ENCODE results near the gene NFATC2. TPM values are rescaled to one million over a fixed set of nuclear protein-coding genes. Genes with fewer than 3 reads are reported as not detected.

NFATC2 gene
- total and polyA plus RNA-seq, 2 of the 4 experiments (the other 2 are of a cell fraction) = 0.18 to 0.38 TPM

- dilution Hi-C loops (cut with HindIII; ENCODE audit: low sequenced_read_pairs, unreplicated experiment) (loop anchor here (25.0 kb wide), 1 partner anchor 175 kb away; no protein-coding TSS in a partner anchor), intact Hi-C loops (cut with micrococcal nuclease) (no loop called here), in situ Hi-C loops (cut with MboI; ENCODE audit: low sequenced_read_pairs) (no loop called here)
- Histone ChIP-seq H3K4ac (ENCODE audit: low read depth, low read length) (no peak overlapping the region), H2AFZ (replicated peaks; ENCODE audit: low read length, poor library complexity) (no peak overlapping the region), H2AK5ac (ENCODE audit: low read depth, low read length) (0 out of 2 replicates have a peak overlapping the region, but pooled peaks have one; percentile 13), H2BK15ac (ENCODE audit: low read depth, low read length) (no peak overlapping the region), H2BK5ac (ENCODE audit: low read depth, low read length, poor library complexity, severe bottlenecking) (no peak overlapping the region), H3K9me1 (ENCODE audit: insufficient read depth, low read length) (no peaks in the 10 kb centered on the region; the same call in none of the 2 replicates), H3K4me2 (ENCODE audit: low read depth, low read length) (no peak overlapping the region), H3K23ac (ENCODE audit: low read depth, low read length) (no peak overlapping the region), H3K14ac (replicated peaks; ENCODE audit: low read depth, low read length) (no peak overlapping the region), H3K9ac (ENCODE audit: low read depth, low read length) (no peak overlapping the region), H4K20me1 (ENCODE audit: insufficient read depth, low read length) (no peaks in the 10 kb centered on the region), H3K4me3 (ENCODE audit: insufficient read depth, low read depth, low read length) (no peak overlapping the region), H3K56ac (ENCODE audit: extremely low read depth, insufficient read depth, low read length) (no peak overlapping the region), H4K91ac (ENCODE audit: insufficient read depth, low read depth, low read length) (no peak overlapping the region), H3K4me1 (ENCODE audit: control insufficient read depth, insufficient read depth, low read length) (peaks cover 3% of the 10 kb centered on the region; the same call in 1 of the 2 replicates), H2AK9ac (replicated peaks; ENCODE audit: low read depth, low read length, poor library complexity) (no peak overlapping the region), H3K27ac (ENCODE audit: insufficient read depth, low read length) (no peak overlapping the region), H4K8ac (ENCODE audit: low read depth in 2 of 2, low read length in 2 of 2) (no peak overlapping the region), H3K18ac (ENCODE audit: low read depth, low read length) (no peak overlapping the region), H3K36me3 (ENCODE audit: control insufficient read depth, insufficient read depth, low read length) (no peaks in the 10 kb centered on the region), H3K79me1 (ENCODE audit: low read depth in 1 of 2, low read length in 2 of 2) (no peaks in the 10 kb centered on the region), H3K27me3 (ENCODE audit: control insufficient read depth, insufficient read depth, low read length) (no peaks in the 10 kb centered on the region), H2BK120ac (ENCODE audit: low read depth, low read length) (no peak overlapping the region), H4K5ac (ENCODE audit: low read depth, low read length) (no peak overlapping the region), H3K9me3 (ENCODE audit: control insufficient read depth, insufficient read depth, low read length) (no peaks in the 10 kb centered on the region), H2BK20ac (ENCODE audit: low read depth, low read length) (no peak overlapping the region)
- DNase-seq (no peak), ATAC-seq (ENCODE audit: low read depth) (no peak)
- no TSS peak for BruUV-seq (replicated peaks)
- CTCF ChIA-PET = interaction anchor here (0.8 kb wide), 1 partner anchor 7 kb away, joined by 4 read pairs; no protein-coding TSS in a partner anchor
- no peak for TF ChIP-seq CEBPB (IDR thresholded peaks at IDR 0.05; ENCODE audit: low read depth, low read length)
- TF ChIP-seq NFE2L2 (IDR thresholded peaks at IDR 0.05; ENCODE audit: low read depth, low read length) = no peak
- no peak for TF ChIP-seq SMC3 (IDR thresholded peaks at IDR 0.05; ENCODE audit: low read depth, low read length)
- TF ChIP-seq RFX5 (IDR thresholded peaks at IDR 0.05; ENCODE audit: low read depth, low read length) = no peak
- TF ChIP-seq POLR2A (IDR thresholded peaks at IDR 0.05; ENCODE audit: low read depth, low read length) = no peak
- no peak for TF ChIP-seq BHLHE40 (IDR thresholded peaks at IDR 0.05; ENCODE audit: low read depth, low read length)
- no peak for TF ChIP-seq CTCF (conservative IDR thresholded peaks at IDR 0.05; ENCODE audit: low read depth, low read length)
- POLR2A ChIA-PET (ENCODE audit: unreplicated experiment) = no interaction called here
- WGBS, 2 experiments (ENCODE audit: extremely low coverage in 2 of 2, insufficient read length in 1 of 2) = no CpG with 5 or more reads among the region's 4 CpGs
Measured at GRCh38 chr20:51587145-51587544, 44.6 kb upstream of the NFATC2 start.

All from IMR-90 (cell line).